Measurements from ENCODE around the gene SLC5A10.
A peak's percentile ranks its signal among the peaks of the same experiment; 100 is the strongest.
"Not testable (repeated sequence)": the region's sequence is repeated elsewhere in the genome, so short reads cannot be mapped to it uniquely, and the experiment has no call there.

Gene SLC5A10

GRCh38 chr17:18947866-18948265 is 4.1 kb upstream of the SLC5A10 start:
- DNase-seq (ENCODE audit: low read depth in 2 of 2), result no peak

GRCh38 chr17:18948476-18949006 is 3.4 kb upstream of the SLC5A10 start:
- DNase-seq (ENCODE audit: low read depth in 2 of 2), result no peak

GRCh38 chr17:18949566-18949965 is 2.4 kb upstream of the SLC5A10 start:
- no peak for DNase-seq (ENCODE audit: low read depth in 2 of 2)

GRCh38 chr17:18950346-18950745 is 1.6 kb upstream of the SLC5A10 start:
- DNase-seq (ENCODE audit: low read depth in 2 of 2), result no peak

GRCh38 chr17:18950944-18951905 is 740 bp upstream of the SLC5A10 start:
- DNase-seq (ENCODE audit: low read depth in 2 of 2), result no peak

- no peak for DNase-seq (ENCODE audit: low read depth in 2 of 2)
Measured at GRCh38 chr17:18953231-18953728, 1.3 kb downstream of the SLC5A10 start.

GRCh38 chr17:18954321-18954720 is 2.4 kb downstream of the SLC5A10 start:
- DNase-seq (ENCODE audit: low read depth in 2 of 2), result no peak

GRCh38 chr17:18955009-18955408 is 3.0 kb downstream of the SLC5A10 start:
- DNase-seq (ENCODE audit: low read depth in 2 of 2), result no peak

- not testable (repeated sequence) for DNase-seq (ENCODE audit: low read depth in 2 of 2)
Measured at GRCh38 chr17:18956021-18956420, 4.1 kb downstream of the SLC5A10 start.

- DNase-seq (ENCODE audit: low read depth in 2 of 2), result no peak
Measured at GRCh38 chr17:18956581-18956980, 4.6 kb downstream of the SLC5A10 start.

GRCh38 chr17:18957831-18958230 is 5.9 kb downstream of the SLC5A10 start:
- DNase-seq (ENCODE audit: low read depth in 2 of 2), result no peak

GRCh38 chr17:18958611-18959010 is 6.6 kb downstream of the SLC5A10 start:
- DNase-seq (ENCODE audit: low read depth in 2 of 2), result no peak

- no peak for DNase-seq (ENCODE audit: low read depth in 2 of 2)
Measured at GRCh38 chr17:18959071-18959844, 7.3 kb downstream of the SLC5A10 start.

GRCh38 chr17:18959845-18960240 is 7.9 kb downstream of the SLC5A10 start:
- DNase-seq (ENCODE audit: low read depth in 2 of 2), result no peak

GRCh38 chr17:18960241-18960665 is 8.3 kb downstream of the SLC5A10 start:
- DNase-seq (ENCODE audit: low read depth in 2 of 2), result no peak

GRCh38 chr17:18960803-18961511 is 9.0 kb downstream of the SLC5A10 start:
- DNase-seq (ENCODE audit: low read depth in 2 of 2), result peak; percentile 53 to 62

GRCh38 chr17:18961634-18962493 is 9.9 kb downstream of the SLC5A10 start:
- no peak for DNase-seq (ENCODE audit: low read depth in 2 of 2)

GRCh38 chr17:18962494-18962815 is 10.5 kb downstream of the SLC5A10 start:
- no peak for DNase-seq (ENCODE audit: low read depth in 2 of 2)

GRCh38 chr17:18963126-18964017 is 11.4 kb downstream of the SLC5A10 start:
- no peak for DNase-seq (ENCODE audit: low read depth in 2 of 2)

- DNase-seq (ENCODE audit: low read depth in 2 of 2), result no peak
Measured at GRCh38 chr17:18964018-18964351, 12.0 kb downstream of the SLC5A10 start.
